Measurements from ENCODE around the gene ARHGAP4. TPM values are rescaled to one million over a fixed set of nuclear protein-coding genes. Genes with fewer than 3 reads are reported as not detected.

ARHGAP4 gene
- total and polyA plus RNA-seq, 2 of the 4 experiments (the other 2 are of a cell fraction), result 0.18 to 0.72 TPM

DNA sequence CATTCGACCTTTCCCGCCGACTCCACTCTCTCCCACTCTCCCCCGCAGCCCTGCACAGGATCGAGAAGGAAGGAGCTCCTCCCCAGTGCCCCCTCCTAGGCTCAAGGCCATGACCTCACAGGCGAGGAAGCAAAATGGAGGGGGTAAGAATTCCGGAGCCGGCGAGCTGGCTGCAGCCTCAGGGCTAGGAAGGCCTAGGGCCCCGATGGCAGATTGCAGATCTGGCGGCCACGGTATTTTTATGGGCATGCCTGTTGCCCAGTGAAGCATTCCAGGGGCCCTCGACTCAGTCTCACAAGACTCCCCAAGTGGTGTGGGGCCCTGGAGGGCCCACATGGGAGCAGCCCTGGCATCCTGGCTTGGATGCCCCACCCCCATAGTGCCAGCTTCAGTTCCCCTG lies 39.1 kb downstream of the ARHGAP4 start:
- intact Hi-C loops (cut with micrococcal nuclease), result no loop called here
- no peak overlapping the region for H3K4me3 ChIP-seq (ENCODE audit: insufficient read depth, low read depth, low read length)
- H2BK120ac ChIP-seq (ENCODE audit: low read depth, low read length), result no peak overlapping the region

More for the DNA sequence above, 39.1 kb downstream of the ARHGAP4 start:
- Histone ChIP-seq H2BK5ac (ENCODE audit: low read depth, low read length, poor library complexity, severe bottlenecking) (no peak overlapping the region), H4K8ac (ENCODE audit: low read depth in 2 of 2, low read length in 2 of 2) (no peak overlapping the region), H3K9ac (ENCODE audit: low read depth, low read length) (no peak overlapping the region), H4K91ac (ENCODE audit: insufficient read depth, low read depth, low read length) (no peak overlapping the region), H2AK5ac (ENCODE audit: low read depth, low read length) (no peak overlapping the region), H2AFZ (replicated peaks; ENCODE audit: low read length, poor library complexity) (no peak overlapping the region), H2BK20ac (ENCODE audit: low read depth, low read length) (no peak overlapping the region), H3K4ac (ENCODE audit: low read depth, low read length) (no peak overlapping the region), H2AK9ac (replicated peaks; ENCODE audit: low read depth, low read length, poor library complexity) (no peak overlapping the region), H3K56ac (ENCODE audit: extremely low read depth, insufficient read depth, low read length) (no peak overlapping the region), H2BK15ac (ENCODE audit: low read depth, low read length) (no peak overlapping the region), H4K20me1 (ENCODE audit: insufficient read depth, low read length) (no peaks in the 10 kb centered on the region), H3K18ac (ENCODE audit: low read depth, low read length) (no peak overlapping the region), H4K5ac (ENCODE audit: low read depth, low read length) (no peak overlapping the region), H3K14ac (replicated peaks; ENCODE audit: low read depth, low read length) (no peak overlapping the region), H3K9me1 (ENCODE audit: insufficient read depth, low read length) (no peaks in the 10 kb centered on the region), H3K9me3 (ENCODE audit: control insufficient read depth, insufficient read depth, low read length) (peaks cover 4% of the 10 kb centered on the region), H3K4me2 (ENCODE audit: low read depth, low read length) (no peak overlapping the region), H3K23ac (ENCODE audit: low read depth, low read length) (no peak overlapping the region), H3K27me3 (ENCODE audit: control insufficient read depth, insufficient read depth, low read length) (peaks cover 59% of the 10 kb centered on the region), H3K4me1 (ENCODE audit: control insufficient read depth, insufficient read depth, low read length) (no peaks in the 10 kb centered on the region), H3K79me1 (ENCODE audit: low read depth in 1 of 2, low read length in 2 of 2) (no peaks in the 10 kb centered on the region), H3K27ac (ENCODE audit: insufficient read depth, low read length) (no peak overlapping the region), H3K36me3 (ENCODE audit: control insufficient read depth, insufficient read depth, low read length) (no peaks in the 10 kb centered on the region)
- no TSS peak for BruUV-seq (replicated peaks)
- POLR2A ChIA-PET (ENCODE audit: unreplicated experiment), result no interaction called here
- dilution Hi-C loops (cut with HindIII; ENCODE audit: low sequenced_read_pairs, unreplicated experiment), result no loop called here
- in situ Hi-C loops (cut with MboI; ENCODE audit: low sequenced_read_pairs), result no loop called here
- DNase-seq, result no peak
- TF ChIP-seq RCOR1 (IDR thresholded peaks at IDR 0.05; ENCODE audit: insufficient replicate concordance, low read length) (no peak), FOS (IDR thresholded peaks at IDR 0.05; ENCODE audit: low read depth, low read length) (no peak), MAZ (IDR thresholded peaks at IDR 0.05; ENCODE audit: borderline replicate concordance, low read depth, low read length) (no peak), RFX5 (IDR thresholded peaks at IDR 0.05; ENCODE audit: low read depth, low read length) (no peak), CHD1 (IDR thresholded peaks at IDR 0.05; ENCODE audit: low read depth, low read length) (no peak), ELK1 (IDR thresholded peaks at IDR 0.05; ENCODE audit: borderline replicate concordance, low read depth, low read length) (no peak), CTCF (conservative IDR thresholded peaks at IDR 0.05; ENCODE audit: low read depth, low read length) (no peak), MXI1 (IDR thresholded peaks at IDR 0.05; ENCODE audit: borderline replicate concordance, low read depth, low read length) (no peak), BHLHE40 (IDR thresholded peaks at IDR 0.05; ENCODE audit: low read depth, low read length) (no peak), MAFK (IDR thresholded peaks at IDR 0.05; ENCODE audit: low read depth, low read length) (no peak), SMC3 (IDR thresholded peaks at IDR 0.05; ENCODE audit: low read depth, low read length) (no peak), CEBPB (IDR thresholded peaks at IDR 0.05; ENCODE audit: low read depth, low read length) (no peak), POLR2A (IDR thresholded peaks at IDR 0.05; ENCODE audit: low read depth, low read length) (no peak), NFE2L2 (IDR thresholded peaks at IDR 0.05; ENCODE audit: low read depth, low read length) (no peak)
- WGBS, 2 experiments (ENCODE audit: extremely low coverage in 2 of 2, insufficient read length in 1 of 2), result 60% methylated on average over 1 of the region's 13 CpGs; no CpG with 5 or more reads in 1 of the 2 experiments
- ATAC-seq (ENCODE audit: low read depth), result no peak
- CTCF ChIA-PET, result no interaction called here

Data from IMR-90 (cell line).